Measurements from ENCODE around the gene CENATAC. TPM values are rescaled to one million over a fixed set of nuclear protein-coding genes. Genes with fewer than 3 reads are reported as not detected.

Gene CENATAC
- total RNA-seq, 4 donors from 2014 or later = 45.2 to 128 (median 56.4) TPM

DNA sequence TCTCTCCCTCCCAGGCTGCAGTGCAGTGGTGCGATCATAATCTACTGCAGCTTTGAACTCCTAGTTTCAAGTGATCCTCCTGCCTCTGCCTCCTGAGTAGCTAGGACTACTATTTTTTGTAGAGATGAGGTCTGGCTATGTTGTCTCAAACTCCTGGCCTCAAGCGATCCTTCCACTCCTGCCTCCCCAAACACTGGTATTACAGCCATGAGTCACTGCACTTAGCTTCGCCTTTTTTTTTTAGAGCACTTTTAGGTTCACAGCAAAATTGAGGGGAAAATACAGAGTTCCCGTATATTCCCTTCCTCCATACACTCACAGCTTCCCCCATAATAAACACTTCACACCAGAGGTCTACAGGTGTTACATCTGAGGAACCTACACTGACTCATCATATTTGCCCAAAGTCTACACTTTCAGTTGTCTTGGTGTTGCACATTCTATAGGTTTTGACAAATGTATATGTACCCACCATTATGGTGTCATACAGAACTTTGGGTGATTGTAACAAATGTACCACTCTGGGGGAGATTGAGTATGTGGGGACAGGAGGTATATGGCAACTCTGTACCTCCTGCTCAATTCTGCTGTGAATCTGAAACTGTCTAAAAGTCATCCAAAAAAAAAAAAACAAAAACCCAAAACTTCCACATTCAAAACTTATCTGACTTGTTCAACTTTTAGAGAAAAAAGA, 44.0 kb downstream of the CENATAC start:
- intact Hi-C loops (cut with DNase I) = no loop called here
- H3K9me3 ChIP-seq = no peaks in the 10 kb centered on the region
- 93% methylated on average over 4 of the region's 4 CpGs for WGBS, 2 donors

DNA sequence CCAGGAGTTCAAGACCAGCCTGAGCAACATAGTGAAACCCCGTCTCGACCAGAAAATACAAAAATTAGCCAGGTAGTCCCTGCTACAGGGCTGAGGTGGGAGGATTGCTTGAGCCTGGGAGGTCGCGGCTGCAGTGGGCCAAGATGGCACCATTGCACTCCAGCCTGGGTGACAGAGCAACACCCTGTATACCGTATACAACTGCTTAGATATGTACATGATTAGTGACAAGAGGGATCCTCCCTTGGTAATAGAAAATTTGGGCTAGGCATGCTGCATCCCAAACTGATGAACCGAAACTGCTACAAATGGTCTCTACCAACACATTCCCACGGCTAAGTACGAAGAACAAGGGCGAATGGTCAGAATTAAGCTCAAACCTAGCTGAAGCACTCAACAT, 45.0 kb downstream of the CENATAC start:
- 86 to 91% methylated on average over 9 of the region's 9 CpGs for WGBS, 2 donors
- Histone ChIP-seq H3K4me3 (replicated peaks in 1 of 3) (no peak overlapping the region), H3K4me1 (peaks cover 0 to 8% of the 10 kb centered on the region in 2 donors), H3K27me3 (no peaks in the 10 kb centered on the region), H3K9me3 (no peaks in the 10 kb centered on the region), H3K27ac (no peak overlapping the region), H3K36me3 (peaks cover 31 to 33% of the 10 kb centered on the region in 2 donors)
- intact Hi-C loops (cut with DNase I) = no loop called here
- DNase-seq = no peak
- TF ChIP-seq, protein P1, sequence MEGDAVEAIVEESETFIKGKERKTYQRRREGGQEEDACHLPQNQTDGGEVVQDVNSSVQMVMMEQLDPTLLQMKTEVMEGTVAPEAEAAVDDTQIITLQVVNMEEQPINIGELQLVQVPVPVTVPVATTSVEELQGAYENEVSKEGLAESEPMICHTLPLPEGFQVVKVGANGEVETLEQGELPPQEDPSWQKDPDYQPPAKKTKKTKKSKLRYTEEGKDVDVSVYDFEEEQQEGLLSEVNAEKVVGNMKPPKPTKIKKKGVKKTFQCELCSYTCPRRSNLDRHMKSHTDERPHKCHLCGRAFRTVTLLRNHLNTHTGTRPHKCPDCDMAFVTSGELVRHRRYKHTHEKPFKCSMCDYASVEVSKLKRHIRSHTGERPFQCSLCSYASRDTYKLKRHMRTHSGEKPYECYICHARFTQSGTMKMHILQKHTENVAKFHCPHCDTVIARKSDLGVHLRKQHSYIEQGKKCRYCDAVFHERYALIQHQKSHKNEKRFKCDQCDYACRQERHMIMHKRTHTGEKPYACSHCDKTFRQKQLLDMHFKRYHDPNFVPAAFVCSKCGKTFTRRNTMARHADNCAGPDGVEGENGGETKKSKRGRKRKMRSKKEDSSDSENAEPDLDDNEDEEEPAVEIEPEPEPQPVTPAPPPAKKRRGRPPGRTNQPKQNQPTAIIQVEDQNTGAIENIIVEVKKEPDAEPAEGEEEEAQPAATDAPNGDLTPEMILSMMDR (IDR thresholded peaks at IDR 0.05) = no peak
- no peak for TF ChIP-seq POLR2A (IDR thresholded peaks at IDR 0.05)

More for the DNA sequence above, 44.0 kb downstream of the CENATAC start:
- Histone ChIP-seq H3K36me3 (peaks cover 22 to 24% of the 10 kb centered on the region in 2 donors), H3K27ac (no peak overlapping the region), H3K4me3 (replicated peaks in 1 of 3) (no peak overlapping the region), H3K27me3 (no peaks in the 10 kb centered on the region), H3K4me1 (peaks cover 0 to 8% of the 10 kb centered on the region in 2 donors)
- TF ChIP-seq, protein P1 (IDR thresholded peaks at IDR 0.05) = no peak
- no peak for TF ChIP-seq POLR2A (IDR thresholded peaks at IDR 0.05)
- no peak for DNase-seq

DNA sequence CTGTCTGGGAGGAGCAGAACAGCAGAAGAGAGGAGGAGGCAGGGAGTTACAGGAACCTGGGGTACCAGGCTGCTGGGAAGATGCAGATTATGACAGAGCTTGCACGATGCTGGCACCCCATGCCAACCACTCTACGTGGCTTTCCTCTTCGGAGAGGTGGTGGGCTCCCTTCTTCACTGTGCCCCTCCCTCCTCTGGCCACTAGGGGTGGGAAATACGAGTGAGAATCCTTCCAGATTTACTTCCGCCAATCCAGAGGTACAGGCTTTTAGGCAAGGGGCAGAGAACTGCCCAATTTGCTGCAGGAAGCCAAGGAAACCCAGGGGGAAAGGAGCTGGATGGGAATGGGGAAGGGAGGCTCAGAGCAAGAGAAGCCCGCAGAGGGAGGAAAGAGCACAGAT, 46.8 kb downstream of the CENATAC start:
- peaks cover 49 to 51% of the 10 kb centered on the region in 2 donors for H3K36me3 ChIP-seq
- intact Hi-C loops (cut with DNase I) = no loop called here
- no peaks in the 10 kb centered on the region for H3K27me3 ChIP-seq
- no peak for DNase-seq
- peaks cover 0 to 3% of the 10 kb centered on the region in 2 donors for H3K4me1 ChIP-seq
- H3K9me3 ChIP-seq = no peaks in the 10 kb centered on the region
- WGBS, 2 donors = 85 to 87% methylated on average over 6 of the region's 6 CpGs
- H3K4me3 ChIP-seq (replicated peaks in 1 of 3) = no peak overlapping the region
- TF ChIP-seq, protein P1 (IDR thresholded peaks at IDR 0.05) = no peak
- no peak for TF ChIP-seq POLR2A (IDR thresholded peaks at IDR 0.05)
- H3K27ac ChIP-seq = no peak overlapping the region

DNA sequence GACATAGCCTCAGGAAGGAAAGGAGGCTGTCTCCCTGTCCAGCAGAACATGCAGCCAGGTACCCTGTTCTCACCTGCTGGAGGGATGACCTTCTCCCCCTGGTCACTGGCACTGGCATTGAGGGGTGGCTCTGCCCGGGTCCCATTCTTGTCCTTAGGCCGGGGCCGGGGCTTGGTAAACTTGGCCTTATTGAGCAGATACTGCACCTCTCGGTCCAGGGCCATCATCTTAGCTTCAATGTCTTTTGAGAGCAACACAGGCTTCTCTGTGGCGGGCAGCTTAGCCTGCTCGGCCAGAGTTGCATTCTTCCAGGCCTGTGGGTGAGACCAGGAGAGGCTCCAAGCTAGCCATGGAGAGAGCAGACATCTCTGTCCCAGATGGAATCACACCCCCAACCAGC, 48.6 kb downstream of the CENATAC start:
- TF ChIP-seq POLR2A (IDR thresholded peaks at IDR 0.05) = no peak
- TF ChIP-seq, protein P1 (IDR thresholded peaks at IDR 0.05) = no peak
- intact Hi-C loops (cut with DNase I) = no loop called here
- no peak overlapping the region for H3K4me3 ChIP-seq (replicated peaks in 1 of 3)
- no peak overlapping the region for H3K27ac ChIP-seq
- 95 to 96% methylated on average over 4 to 5 of the region's 6 CpGs for WGBS, 2 donors
- no peak for DNase-seq
- no peaks in the 10 kb centered on the region for H3K4me1 ChIP-seq
- no peaks in the 10 kb centered on the region for H3K27me3 ChIP-seq
- no peaks in the 10 kb centered on the region for H3K9me3 ChIP-seq
- peaks cover 63 to 67% of the 10 kb centered on the region in 2 donors for H3K36me3 ChIP-seq

DNA sequence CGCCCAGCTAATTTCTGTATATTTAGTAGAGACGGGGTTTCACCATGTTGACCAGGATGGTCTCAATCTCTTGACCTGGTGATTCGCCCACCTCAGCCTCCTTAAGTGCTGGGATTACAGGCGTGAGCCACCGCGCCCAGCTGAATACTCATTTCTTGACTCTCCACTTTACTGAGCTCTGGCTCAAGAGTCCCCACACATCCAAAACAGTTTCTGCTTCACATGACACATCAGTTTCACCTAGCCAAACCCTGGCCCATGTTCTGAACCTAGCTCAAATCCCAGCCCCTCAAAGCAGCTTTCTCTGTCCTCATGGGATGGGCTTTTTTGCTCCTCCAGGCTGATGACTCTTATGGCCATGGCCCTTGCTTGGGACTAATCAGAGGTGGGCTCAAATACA, 49.3 kb downstream of the CENATAC start:
- Histone ChIP-seq H3K27ac (no peak overlapping the region), H3K9me3 (no peaks in the 10 kb centered on the region), H3K4me1 (no peaks in the 10 kb centered on the region), H3K36me3 (peaks cover 70 to 74% of the 10 kb centered on the region in 2 donors), H3K4me3 (replicated peaks in 1 of 3) (no peak overlapping the region), H3K27me3 (no peaks in the 10 kb centered on the region)
- 95% methylated on average over 6 of the region's 6 CpGs for WGBS, 2 donors
- TF ChIP-seq, protein P1 (IDR thresholded peaks at IDR 0.05) = no peak
- TF ChIP-seq POLR2A (IDR thresholded peaks at IDR 0.05) = no peak
- DNase-seq = no peak
- intact Hi-C loops (cut with DNase I) = no loop called here

Measured in thyroid gland (tissue), 4 donors.